GM12873 (cell line): Measurements from ENCODE around the gene SETD7.

Experiments used
- CTCF ChIP-seq: IDR thresholded peaks from 2 replicates; pipeline ENCODE4 v1.5.1; 2012; ENCODE audit warnings: low read depth, mild to moderate bottlenecking, moderate library complexity, low read length, control low read depth; ENCODE audit not compliant: insufficient read depth; ENCODE audit errors: missing control alignments

SETD7 gene

GRCh38 chr4:139540632-139541031 is 15.4 kb downstream of the SETD7 start:
- TF ChIP-seq CTCF, result no peak

- TF ChIP-seq CTCF, result no peak
Measured at GRCh38 chr4:139540161-139540560, 15.9 kb downstream of the SETD7 start.

- no peak for TF ChIP-seq CTCF
Measured at GRCh38 chr4:139537292-139537691, 18.7 kb downstream of the SETD7 start.

- no peak for TF ChIP-seq CTCF
Measured at GRCh38 chr4:139535871-139536234, 20.2 kb downstream of the SETD7 start.

- TF ChIP-seq CTCF, result no peak
Measured at GRCh38 chr4:139535228-139535870, 20.7 kb downstream of the SETD7 start.

- no peak for TF ChIP-seq CTCF
Measured at GRCh38 chr4:139534287-139534950, 21.6 kb downstream of the SETD7 start.

- no peak for TF ChIP-seq CTCF
Measured at GRCh38 chr4:139533511-139533910, 22.5 kb downstream of the SETD7 start.
